ENCODE results near the gene MAGED1.

- TF ChIP-seq CTCF (IDR thresholded peaks at IDR 0.05; ENCODE audit: borderline replicate concordance, extremely low read depth, low read length, poor library complexity, severe bottlenecking) (no peak), EZH2 (IDR thresholded peaks at IDR 0.05; ENCODE audit: borderline replicate concordance, low read depth, low read length, severe bottlenecking) (no peak)
Observed at GRCh38 chrX:51902510-51903050, 9.2 kb downstream of the MAGED1 start.

All from DND-41 (cell line).